ENCODE measurements around the gene RIC1. TPM values are rescaled to one million over a fixed set of nuclear protein-coding genes. Genes with fewer than 3 reads are reported as not detected.

Gene RIC1
- total and polyA plus RNA-seq, 2 of the 4 experiments (the other 2 are of a cell fraction): 28.8 to 76.9 TPM

DNA sequence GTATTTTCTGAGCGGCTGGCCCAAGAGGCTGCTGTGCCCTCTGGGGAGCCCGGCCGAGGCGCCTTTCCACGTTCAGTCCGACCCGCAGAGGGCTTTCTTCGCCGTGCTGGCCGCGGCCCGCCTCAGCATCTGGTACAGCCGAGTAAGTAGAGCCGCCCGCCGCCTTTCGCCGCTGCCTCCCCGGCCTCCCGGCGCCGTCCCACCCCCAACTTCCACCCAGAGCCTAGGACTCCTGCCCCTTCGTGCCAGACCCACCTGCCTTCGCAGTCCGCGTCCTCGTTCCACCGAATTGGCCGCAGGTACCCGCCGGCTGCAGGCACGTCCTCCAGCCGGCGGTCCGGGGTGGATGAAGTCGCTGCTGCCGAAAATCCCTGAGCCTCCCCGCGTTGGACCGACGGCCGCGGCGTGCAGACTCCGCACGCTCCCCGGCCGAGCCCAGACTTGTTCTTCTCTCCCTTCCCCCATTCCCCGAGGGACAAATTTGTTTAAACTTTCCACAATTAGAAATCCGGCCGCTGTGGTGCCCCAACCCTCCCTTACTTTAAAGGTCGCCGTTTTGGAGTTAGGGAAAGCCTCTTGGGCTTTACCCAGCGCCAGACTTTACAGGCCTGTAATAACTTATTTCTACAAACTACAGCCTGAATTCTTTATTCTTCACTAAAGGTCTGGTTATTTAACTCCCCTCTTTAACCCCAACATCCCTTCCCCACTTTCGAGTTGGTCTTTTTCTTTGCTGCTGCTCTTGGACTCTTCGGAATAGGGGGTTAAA is 589 bp downstream of the RIC1 start:
- Histone ChIP-seq H3K14ac (replicated peaks; ENCODE audit: low read depth, low read length) (peak overlapping the region; percentile 79), H2BK5ac (ENCODE audit: low read depth, low read length, poor library complexity, severe bottlenecking) (peak overlapping the region; percentile 65), H3K4ac (ENCODE audit: low read depth, low read length) (peak overlapping the region; percentile 8), H3K56ac (ENCODE audit: extremely low read depth, insufficient read depth, low read length) (peak overlapping the region; percentile 98), H2BK20ac (ENCODE audit: low read depth, low read length) (no peak overlapping the region), H4K8ac (ENCODE audit: low read depth in 2 of 2, low read length in 2 of 2) (peak overlapping the region; percentile 57 to 67), H3K4me3 (ENCODE audit: insufficient read depth, low read depth, low read length) (peak overlapping the region; percentile 75), H3K18ac (ENCODE audit: low read depth, low read length) (peak overlapping the region; percentile 71), H2BK120ac (ENCODE audit: low read depth, low read length) (peak overlapping the region; percentile 56), H3K4me1 (ENCODE audit: control insufficient read depth, insufficient read depth, low read length) (peaks cover 2% of the 10 kb centered on the region; the same call in 1 of the 2 replicates), H3K27ac (ENCODE audit: insufficient read depth, low read length) (peak overlapping the region; percentile 85), H3K9me3 (ENCODE audit: control insufficient read depth, insufficient read depth, low read length) (no peaks in the 10 kb centered on the region), H4K5ac (ENCODE audit: low read depth, low read length) (peak overlapping the region; percentile 26; the same call in 1 of the 2 replicates), H3K9ac (ENCODE audit: low read depth, low read length) (peak overlapping the region; percentile 83), H3K27me3 (ENCODE audit: control insufficient read depth, insufficient read depth, low read length) (no peaks in the 10 kb centered on the region), H2AFZ (replicated peaks; ENCODE audit: low read length, poor library complexity) (peak overlapping the region; percentile 89), H4K20me1 (ENCODE audit: insufficient read depth, low read length) (peaks cover 40% of the 10 kb centered on the region), H3K9me1 (ENCODE audit: insufficient read depth, low read length) (no peaks in the 10 kb centered on the region; the same call in 1 of the 2 replicates), H2AK9ac (replicated peaks; ENCODE audit: low read depth, low read length, poor library complexity) (peak overlapping the region; percentile 38), H3K36me3 (ENCODE audit: control insufficient read depth, insufficient read depth, low read length) (no peaks in the 10 kb centered on the region; the same call in 1 of the 2 replicates), H3K4me2 (ENCODE audit: low read depth, low read length) (peak overlapping the region; percentile 99), H3K79me1 (ENCODE audit: low read depth in 1 of 2, low read length in 2 of 2) (peaks cover 3 to 36% of the 10 kb centered on the region in 2 experiments), H2BK15ac (ENCODE audit: low read depth, low read length) (0 out of 3 replicates have a peak overlapping the region, but pooled peaks have one; percentile 12), H4K91ac (ENCODE audit: insufficient read depth, low read depth, low read length) (peak overlapping the region; percentile 38; the same call in 1 of the 2 replicates), H2AK5ac (ENCODE audit: low read depth, low read length) (0 out of 2 replicates have a peak overlapping the region, but pooled peaks have one; percentile 20), H3K23ac (ENCODE audit: low read depth, low read length) (peak overlapping the region; percentile 99)
- ChIA-PET CTCF (no interaction called here), POLR2A (ENCODE audit: unreplicated experiment) (interaction anchor here (0.6 kb wide), 2 partner anchors 77 to 379 kb away, joined by 3 to 6 read pairs; a partner anchor contains a TSS)
- BruUV-seq (replicated peaks): no TSS peak
- ATAC-seq (ENCODE audit: low read depth) (peak; percentile 10), DNase-seq (no peak)
- intact Hi-C loops (cut with micrococcal nuclease) (loop anchor here (5.0 kb wide), 2 partner anchors 83 to 128 kb away; no protein-coding TSS in a partner anchor), in situ Hi-C loops (cut with MboI; ENCODE audit: low sequenced_read_pairs) (no loop called here), dilution Hi-C loops (cut with HindIII; ENCODE audit: low sequenced_read_pairs, unreplicated experiment) (no loop called here)
- 0% methylated on average over 35 of the region's 56 CpGs; no CpG with 5 or more reads in 1 of the 2 experiments for WGBS, 2 experiments (ENCODE audit: extremely low coverage in 2 of 2, insufficient read length in 1 of 2)
- TF ChIP-seq RCOR1 (IDR thresholded peaks at IDR 0.05; ENCODE audit: insufficient replicate concordance, low read length): no peak
- peak; percentile 46; the same call in 1 of the 2 replicates for TF ChIP-seq MXI1 (IDR thresholded peaks at IDR 0.05; ENCODE audit: borderline replicate concordance, low read depth, low read length)
